ENCODE measurements around the gene MLN.

The MLN gene

DNA sequence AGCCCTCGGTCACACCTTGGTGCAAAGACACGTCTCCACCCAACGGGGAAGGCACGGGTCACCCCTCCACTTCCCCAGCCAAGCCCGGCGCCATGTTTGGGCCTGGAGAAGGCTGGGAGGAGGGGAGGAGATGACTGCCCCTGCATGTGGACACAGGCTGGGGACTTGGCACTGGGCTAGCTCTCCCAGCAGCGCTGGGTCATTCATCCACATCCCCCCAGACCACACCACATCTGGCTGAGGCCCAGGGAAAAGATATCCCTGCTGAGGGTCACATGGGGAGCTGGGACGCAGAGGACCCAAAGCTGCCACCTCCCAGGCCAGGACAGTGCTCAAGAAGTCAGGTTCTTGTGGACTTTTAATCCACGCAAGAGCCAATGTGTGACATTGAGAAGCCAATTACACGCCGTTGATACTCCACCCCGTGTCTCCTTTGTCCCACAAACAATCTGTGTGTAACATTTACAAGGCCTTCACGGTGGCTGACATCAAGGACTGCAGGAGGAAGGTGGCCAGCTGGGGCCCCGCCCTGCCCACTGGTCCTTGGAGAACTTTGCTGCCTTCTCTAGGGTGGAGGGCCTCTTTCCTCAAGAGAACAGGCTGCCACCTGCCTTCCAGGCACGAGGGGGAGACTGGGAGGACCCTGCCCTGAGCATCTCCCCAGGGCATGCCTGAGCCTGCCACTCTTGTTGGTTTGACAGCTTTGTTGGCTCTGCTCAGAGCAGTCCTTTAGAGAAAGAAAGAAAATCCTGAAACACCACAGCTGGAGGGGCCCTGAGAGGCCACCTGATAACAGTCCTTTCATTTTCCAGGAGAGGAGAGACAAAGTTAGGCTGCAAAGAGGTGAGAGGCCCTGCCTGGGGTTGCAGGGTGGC, 51.8 kb downstream of the MLN start:
- DNase-seq = peak in 1 of 2 experiments; percentile 19

DNA sequence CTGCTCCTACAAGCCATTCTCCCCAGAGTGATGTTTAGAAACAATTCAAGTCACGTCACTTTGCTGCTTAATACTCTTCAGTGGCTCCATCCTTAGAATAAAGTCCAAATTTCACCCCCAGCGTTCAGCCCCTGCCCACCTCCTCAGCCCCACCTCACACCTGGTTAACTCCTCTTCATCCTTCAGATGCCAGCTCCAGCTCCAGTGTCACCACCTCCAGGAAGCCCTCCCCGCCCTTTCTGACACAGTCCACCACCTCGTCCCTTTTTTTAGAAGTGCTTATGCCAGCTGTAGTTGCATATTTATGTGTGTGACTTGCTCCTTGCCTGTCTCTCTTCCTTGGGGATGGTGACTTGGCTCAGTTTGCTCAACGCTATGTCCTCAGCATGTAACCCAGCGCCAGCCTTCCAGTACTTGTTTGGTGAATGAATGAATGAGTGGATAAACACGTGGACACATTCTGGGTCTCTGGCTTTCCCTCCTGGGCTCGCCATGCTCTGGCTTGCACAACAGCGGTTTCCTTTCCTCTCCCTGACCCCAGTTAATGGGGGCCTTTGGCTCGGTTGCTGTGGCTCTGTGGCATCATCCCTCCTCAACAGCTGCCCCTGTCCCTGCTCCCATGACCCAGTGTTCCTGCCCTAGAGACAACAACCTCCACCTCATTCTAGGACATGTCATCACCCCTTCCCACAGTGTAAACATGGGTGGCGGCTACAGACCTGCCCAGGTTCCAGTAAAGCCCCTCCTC, 53.4 kb downstream of the MLN start:
- DNase-seq = no peak

DNA sequence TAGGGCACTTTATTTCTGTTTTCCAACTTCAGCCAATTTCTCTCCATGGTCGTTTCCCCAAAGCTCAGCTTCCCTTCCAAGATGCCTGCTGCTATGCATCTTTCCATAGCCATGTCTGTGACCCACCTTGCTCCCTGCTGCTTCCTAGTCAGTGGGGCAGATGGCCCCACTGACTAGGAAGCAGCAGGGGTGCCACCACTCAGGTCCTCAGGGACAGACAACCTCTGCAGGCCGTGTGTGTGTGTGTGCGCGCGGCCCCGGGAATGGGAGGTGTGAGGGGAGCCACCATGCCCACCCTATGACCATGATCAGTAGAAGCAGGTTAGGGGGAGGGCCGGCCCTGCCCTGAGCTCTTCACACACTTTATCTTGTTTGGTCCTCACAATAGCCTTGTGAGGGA, 54.4 kb downstream of the MLN start:
- no peak for DNase-seq

DNA sequence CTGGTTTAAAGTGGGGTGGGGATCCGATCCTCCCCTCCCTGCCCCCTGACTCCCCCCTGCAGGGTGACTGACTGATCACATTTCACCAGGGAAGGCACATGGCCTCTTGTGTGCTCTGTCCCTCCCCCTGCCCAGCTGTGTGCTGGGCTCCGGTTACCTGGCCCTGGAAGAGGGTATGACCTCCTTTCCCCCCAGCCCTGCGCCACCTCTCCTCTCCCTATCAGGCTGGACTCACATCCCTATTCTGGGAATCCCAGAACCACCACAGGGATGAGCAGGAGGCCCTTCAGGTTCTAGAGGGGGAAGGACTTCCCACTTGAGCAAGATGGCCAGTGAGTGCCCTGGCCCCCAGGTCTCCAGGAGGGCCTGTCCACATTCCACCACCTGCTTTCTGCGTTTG, 55.0 kb downstream of the MLN start:
- no peak for DNase-seq

DNA sequence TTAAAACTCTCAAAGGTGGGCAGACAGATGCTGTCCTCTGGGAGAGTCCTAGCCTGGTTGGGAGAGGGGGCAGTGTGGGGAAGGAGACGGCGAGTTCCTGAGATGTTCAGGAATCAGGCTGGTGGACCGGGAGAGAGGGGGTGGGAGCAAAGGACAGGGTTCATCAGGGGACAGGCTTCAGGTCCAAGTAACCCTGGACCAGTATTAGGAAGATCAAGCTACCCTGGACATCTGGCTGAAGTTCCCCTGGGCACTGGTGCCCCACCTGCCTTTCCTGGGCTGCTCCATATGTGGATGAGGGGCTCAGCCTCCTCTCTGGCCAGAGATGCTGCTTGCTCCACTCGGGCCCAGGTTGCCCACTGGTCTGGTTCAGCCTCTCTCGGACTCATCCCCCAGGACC, 56.0 kb downstream of the MLN start:
- no peak for DNase-seq

DNA sequence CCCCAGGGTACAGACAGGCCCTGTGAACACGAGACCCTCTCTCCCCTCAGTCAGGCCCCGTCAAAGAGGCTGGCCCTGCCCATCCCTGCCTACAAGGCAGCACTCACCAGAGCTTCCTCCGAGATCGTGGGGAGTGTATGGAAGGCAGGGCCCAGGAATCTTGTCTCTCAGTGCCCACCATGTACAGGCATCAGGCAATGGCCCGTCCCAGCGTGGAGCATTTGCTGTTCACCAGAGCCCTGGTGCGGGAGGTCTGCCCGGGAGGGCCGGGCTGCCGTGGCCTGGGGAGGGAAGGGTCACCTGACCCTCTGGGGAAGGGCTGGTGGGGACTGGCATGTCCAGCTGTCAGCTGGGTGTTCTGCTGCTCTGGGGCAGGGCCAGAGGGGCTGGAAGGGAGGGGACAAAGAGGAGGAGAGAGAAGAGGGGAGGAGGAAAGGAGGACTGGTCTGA, 57.1 kb downstream of the MLN start, which contains the start of gene IP6K3:
Gene IP6K3 (minus strand): TSS at position 255 of the 450 bp plus-strand sequence. CDS start 11,429 bp downstream, outside the sequence.
- no peak for DNase-seq

DNA sequence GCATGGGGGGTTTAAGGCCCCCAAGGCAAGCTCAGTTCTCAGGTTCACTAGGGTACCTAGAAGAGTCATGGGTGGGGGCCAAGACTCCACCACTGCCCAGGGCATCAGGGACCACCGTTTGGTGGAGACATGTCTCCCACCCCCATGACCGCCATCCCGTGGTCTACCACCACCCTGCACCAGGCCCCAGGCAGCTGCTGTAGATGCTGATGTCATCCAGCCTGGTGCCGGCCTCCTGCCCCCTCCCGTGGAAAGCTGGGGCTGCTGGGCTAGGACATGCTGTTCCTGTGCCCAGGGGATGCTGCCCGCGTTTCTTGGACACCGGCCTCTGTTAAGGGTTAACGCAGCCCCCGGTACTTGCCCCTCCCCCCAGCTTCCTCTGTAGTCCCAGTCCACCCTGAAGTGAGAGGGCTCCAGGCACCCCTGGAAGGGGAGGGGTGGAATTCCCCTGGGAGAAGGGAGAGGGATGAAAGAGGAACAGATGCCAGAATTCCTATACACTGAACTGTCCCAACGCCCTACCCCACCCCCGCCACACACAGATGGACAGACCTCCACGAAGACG, 57.7 kb downstream of the MLN start:
- DNase-seq = no peak

DNA sequence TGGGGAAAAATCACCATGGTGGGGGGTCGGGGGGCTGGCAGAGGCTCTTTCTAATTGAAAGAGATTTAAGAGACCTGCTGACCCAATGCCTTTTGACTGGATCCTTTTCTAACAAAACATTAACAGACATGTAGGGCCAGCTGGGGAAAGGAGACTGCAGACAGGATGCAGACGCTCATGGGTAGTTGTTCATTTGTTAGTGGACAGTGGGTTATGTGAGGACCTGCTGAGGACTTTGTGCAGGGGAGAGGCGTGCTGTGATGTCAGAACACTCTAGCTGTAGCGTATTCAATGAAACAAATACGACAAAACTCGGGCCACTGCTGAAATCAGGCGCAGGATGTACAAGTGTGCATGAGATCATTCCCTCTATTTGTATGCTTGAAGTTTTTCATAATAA, 58.3 kb downstream of the MLN start:
- no peak for DNase-seq

DNA sequence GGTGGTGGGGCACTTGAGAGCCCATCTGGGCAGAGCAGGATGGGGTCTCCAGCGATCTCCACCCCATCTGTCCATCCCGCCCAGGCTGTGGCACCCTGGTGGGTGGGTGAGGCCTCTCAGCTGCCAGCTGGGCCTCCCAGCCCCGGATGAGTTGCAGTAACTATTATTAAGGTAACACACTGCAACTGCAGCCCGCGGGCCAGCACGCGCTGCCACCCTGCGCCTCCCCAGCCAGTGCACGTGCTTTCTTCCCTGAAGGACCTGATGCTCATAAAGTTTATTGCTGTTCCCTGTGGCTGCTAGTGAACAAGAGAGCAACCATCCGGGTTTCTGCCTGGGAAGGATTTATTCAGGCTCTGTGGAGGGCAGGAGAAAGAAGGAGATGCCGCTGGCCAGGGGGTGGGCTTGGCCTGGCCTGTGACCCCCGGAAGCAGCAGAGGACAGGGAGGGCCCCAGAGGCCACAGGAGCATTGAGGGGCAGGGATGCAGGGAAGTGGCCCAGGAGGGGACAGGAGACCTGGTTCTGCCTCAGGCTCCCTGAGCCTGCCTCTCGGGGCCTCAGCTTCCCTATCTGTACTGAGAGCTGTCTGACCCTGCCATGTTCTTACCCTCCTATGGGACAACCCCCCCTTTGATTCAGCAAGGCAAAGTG, 58.8 kb downstream of the MLN start:
- peak; percentile 8 to 10 for DNase-seq
